Vagina (tissue), 2 donors: ENCODE measurements around the gene PAPLN. TPM values are rescaled to one million over a fixed set of nuclear protein-coding genes. Genes with fewer than 3 reads are reported as not detected.

Experiments used
- DNase-seq, 2 donors: peaks; one replicate each; pipeline ENCODE4 v3.0.0-alpha.2; 2017; ENCODE audit errors: extremely low spot score in 2 of 2
- H3K27ac ChIP-seq: fragments of 200-600 bp; sonication (generic); one replicate; pipeline ENCODE4 v1.5.1; 2019
- H3K27me3 ChIP-seq: fragments of 200-600 bp; sonication (generic); one replicate; pipeline ENCODE4 v1.5.1; 2019
- H3K36me3 ChIP-seq, 2 donors: fragments of 200-600 bp; sonication (generic); one replicate each; pipeline ENCODE4 v1.5.1; 2017 to 2019
- H3K4me1 ChIP-seq: fragments of 200-600 bp; sonication (generic); one replicate; pipeline ENCODE4 v1.5.1; 2019
- H3K4me3 ChIP-seq, 2 donors: fragments of 200-600 bp; sonication (generic); 1 replicate in 1 of 2; 2 replicates in 1 of 2; pipeline ENCODE4 v1.5.1; 2016 to 2019
- H3K9me3 ChIP-seq: fragments of 200-600 bp; sonication (generic); one replicate; pipeline ENCODE4 v1.5.1; 2019
- POLR2A ChIP-seq, 2 donors: fragments of 450-650 bp; IDR thresholded peaks; one replicate each; pipeline ENCODE4 v1.6.1; 2017; ENCODE audit warnings: antibody characterized with exemption in 2 of 2, mild to moderate bottlenecking in 2 of 2, moderate library complexity in 2 of 2
- POLR2AphosphoS5 ChIP-seq, 2 donors: sonication (generic); formaldehyde crosslinking; IDR thresholded peaks; one replicate each; pipeline ENCODE4 v1.9.0; 2017; ENCODE audit warnings: antibody characterized with exemption in 2 of 2, mild to moderate bottlenecking in 2 of 2, low read depth in 1 of 2; ENCODE audit not compliant: insufficient read depth in 1 of 2
- intact Hi-C: fragments of 100-400 bp; cut with DNase I; formaldehyde crosslinking; loops from one replicate; pipeline ENCODE4 v1.15.1; 2023
- total RNA-seq: library from RNA; depleted of rRNA; stranded (reverse); fragments of >200 nt; gene quantifications from one replicate; pipeline ENCODE4 v1.2.3, GENCODE V29; 2016
- TF ChIP-seq, protein P1 (sequence below), 3 experiments: fragments of 450-650 bp in 2 of 3; fragments of 200-600 bp in 1 of 3; sonication (generic) in 1 of 3; IDR thresholded peaks; one replicate each; pipeline ENCODE4 v1.5.1; 2017 to 2019; ENCODE audit warnings: antibody characterized with exemption in 3 of 3, mild to moderate bottlenecking in 2 of 3, moderate library complexity in 2 of 3

The PAPLN gene
- total RNA-seq, 1 donor from 2014 or later = 16.2 TPM

DNA sequence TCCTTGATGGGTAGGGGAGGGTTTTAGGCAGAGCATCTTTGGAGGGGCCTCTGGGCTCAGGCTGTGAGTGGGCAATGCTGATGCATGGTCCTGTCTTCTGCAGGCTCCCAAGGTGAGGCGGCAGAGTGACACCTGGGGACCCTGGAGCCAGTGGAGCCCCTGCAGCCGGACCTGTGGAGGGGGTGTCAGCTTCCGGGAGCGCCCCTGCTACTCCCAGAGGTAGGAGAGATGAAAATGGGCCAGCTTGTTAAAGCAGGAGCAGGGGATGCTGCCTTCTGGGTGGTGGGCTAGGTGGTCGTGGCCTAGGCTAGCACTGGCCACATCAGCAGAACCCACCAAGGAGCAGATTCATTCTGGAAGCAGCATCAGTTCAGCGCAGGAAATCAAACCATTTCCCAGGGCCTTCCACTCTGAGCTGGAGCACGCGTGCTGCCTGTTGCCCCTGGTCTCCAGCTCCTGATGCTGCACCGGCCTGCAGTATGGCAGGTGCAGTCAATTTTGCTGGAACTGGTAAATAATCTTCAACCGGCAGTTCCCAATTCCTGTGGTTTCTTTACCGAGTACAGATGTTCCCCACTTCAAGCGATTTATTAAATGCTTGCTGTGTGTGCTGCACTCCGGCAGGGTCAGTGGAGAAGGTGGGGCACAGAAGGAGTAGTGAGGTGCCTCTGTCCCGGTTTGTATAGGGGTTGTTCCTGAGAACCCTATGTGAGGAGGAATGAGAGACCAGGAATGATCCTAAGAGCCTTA, 7.4 kb downstream of the PAPLN start:
- no peaks in the 10 kb centered on the region for H3K9me3 ChIP-seq
- H3K36me3 ChIP-seq = no peaks in the 10 kb centered on the region
- H3K4me3 ChIP-seq = peak overlapping the region in 1 of 2 donors; percentile 41
- no peak overlapping the region for H3K27ac ChIP-seq
- peaks cover 31% of the 10 kb centered on the region for H3K4me1 ChIP-seq
- TF ChIP-seq POLR2A (IDR thresholded peaks at IDR 0.05) = no peak
- TF ChIP-seq, protein P1, sequence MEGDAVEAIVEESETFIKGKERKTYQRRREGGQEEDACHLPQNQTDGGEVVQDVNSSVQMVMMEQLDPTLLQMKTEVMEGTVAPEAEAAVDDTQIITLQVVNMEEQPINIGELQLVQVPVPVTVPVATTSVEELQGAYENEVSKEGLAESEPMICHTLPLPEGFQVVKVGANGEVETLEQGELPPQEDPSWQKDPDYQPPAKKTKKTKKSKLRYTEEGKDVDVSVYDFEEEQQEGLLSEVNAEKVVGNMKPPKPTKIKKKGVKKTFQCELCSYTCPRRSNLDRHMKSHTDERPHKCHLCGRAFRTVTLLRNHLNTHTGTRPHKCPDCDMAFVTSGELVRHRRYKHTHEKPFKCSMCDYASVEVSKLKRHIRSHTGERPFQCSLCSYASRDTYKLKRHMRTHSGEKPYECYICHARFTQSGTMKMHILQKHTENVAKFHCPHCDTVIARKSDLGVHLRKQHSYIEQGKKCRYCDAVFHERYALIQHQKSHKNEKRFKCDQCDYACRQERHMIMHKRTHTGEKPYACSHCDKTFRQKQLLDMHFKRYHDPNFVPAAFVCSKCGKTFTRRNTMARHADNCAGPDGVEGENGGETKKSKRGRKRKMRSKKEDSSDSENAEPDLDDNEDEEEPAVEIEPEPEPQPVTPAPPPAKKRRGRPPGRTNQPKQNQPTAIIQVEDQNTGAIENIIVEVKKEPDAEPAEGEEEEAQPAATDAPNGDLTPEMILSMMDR (IDR thresholded peaks at IDR 0.05) = no peak
- no peak for TF ChIP-seq POLR2AphosphoS5 (IDR thresholded peaks at IDR 0.05; ENCODE audit: insufficient read depth in 1 of 2, low read depth in 1 of 2)
- no peak for DNase-seq
- intact Hi-C loops = no loop called here
- H3K27me3 ChIP-seq = no peaks in the 10 kb centered on the region

DNA sequence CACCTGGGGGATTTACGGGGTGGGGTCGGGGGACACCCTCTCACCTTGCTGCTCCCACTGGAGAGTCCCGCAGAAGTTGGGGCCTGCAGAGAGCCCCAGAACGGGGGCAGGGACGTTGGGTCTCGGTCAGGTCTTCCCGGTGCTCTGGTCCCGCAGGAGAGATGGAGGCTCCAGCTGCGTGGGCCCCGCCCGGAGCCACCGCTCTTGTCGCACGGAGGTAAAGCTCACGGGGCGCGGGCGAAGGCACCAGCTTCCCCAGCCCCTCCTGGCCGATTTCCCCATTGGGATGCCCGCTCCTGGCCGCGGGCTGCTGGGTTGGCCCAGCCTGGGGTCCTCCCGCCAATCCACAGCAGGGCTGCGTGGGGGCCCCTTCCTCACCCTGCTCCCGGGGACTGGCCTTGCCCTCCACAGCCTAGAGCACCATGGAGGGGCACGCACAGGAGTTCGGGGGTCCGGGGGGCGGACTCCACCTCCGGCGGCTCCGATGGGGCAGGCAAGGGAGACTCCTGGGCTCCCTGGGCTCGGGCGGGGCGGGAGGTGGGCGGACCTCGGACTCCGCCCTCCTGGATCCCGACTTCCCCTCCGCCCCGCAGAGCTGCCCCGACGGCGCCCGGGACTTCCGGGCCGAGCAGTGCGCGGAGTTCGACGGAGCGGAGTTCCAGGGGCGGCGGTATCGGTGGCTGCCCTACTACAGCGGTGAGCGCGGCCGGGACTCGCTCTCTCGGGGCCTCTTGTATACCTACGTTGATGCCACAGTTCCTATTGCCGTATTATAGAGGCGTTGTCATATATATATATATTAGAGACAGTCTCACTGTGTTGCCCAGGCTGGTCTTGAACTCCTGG, 8.4 kb downstream of the PAPLN start:
- DNase-seq = no peak
- H3K4me1 ChIP-seq = peaks cover 23% of the 10 kb centered on the region
- intact Hi-C loops = no loop called here
- no peaks in the 10 kb centered on the region for H3K9me3 ChIP-seq
- H3K36me3 ChIP-seq = no peaks in the 10 kb centered on the region
- TF ChIP-seq, protein P1 (IDR thresholded peaks at IDR 0.05) = no peak
- TF ChIP-seq POLR2AphosphoS5 (IDR thresholded peaks at IDR 0.05; ENCODE audit: insufficient read depth in 1 of 2, low read depth in 1 of 2) = peak in 1 of 2 donors; percentile 59
- no peaks in the 10 kb centered on the region for H3K27me3 ChIP-seq
- peak overlapping the region; percentile 41 to 44 for H3K4me3 ChIP-seq
- H3K27ac ChIP-seq = no peak overlapping the region

DNA sequence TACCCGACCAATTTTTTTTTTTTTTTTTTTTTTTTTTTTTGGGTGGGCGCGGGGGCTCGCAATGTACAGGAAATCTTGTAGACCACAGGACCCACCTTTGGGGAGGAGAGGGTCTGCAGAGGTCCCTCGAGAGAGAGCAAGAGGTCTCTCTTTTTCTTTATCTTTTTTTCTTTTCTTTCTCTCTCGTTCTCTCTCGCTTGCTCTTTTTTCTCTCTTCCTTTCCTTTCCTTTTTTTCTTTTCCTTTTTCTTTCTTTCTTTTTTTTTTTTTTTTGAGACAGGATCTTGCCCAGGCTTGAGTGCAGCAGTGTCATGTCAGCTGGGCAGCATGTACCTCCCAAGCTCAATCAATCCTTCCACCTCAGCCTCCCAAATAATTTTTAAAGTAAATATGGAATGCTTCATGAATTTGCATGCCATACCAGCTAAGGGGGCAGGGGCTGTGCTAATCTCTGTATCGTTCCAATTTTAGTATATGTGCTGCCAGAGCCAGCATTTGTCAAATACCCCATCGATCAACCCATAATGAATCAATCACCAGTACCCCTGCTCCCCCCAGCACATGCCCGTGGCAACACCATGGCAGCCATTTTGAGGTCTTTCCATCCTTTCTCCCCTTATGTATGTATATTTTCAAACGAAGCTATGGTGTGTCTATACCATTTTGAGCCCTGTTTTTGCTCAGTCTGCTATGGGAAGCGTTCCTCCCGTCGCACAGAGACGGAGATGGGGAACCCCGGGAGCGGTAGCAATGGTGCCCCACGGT, 9.3 kb downstream of the PAPLN start:
- no peaks in the 10 kb centered on the region for H3K9me3 ChIP-seq
- TF ChIP-seq POLR2A (IDR thresholded peaks at IDR 0.05) (no peak), POLR2AphosphoS5 (IDR thresholded peaks at IDR 0.05; ENCODE audit: insufficient read depth in 1 of 2, low read depth in 1 of 2) (no peak)
- TF ChIP-seq, protein P1 (IDR thresholded peaks at IDR 0.05) = no peak
- H3K27me3 ChIP-seq = no peaks in the 10 kb centered on the region
- no peaks in the 10 kb centered on the region for H3K36me3 ChIP-seq
- H3K4me1 ChIP-seq = peaks cover 15% of the 10 kb centered on the region
- intact Hi-C loops = no loop called here
- no peak for DNase-seq
- no peak overlapping the region for H3K27ac ChIP-seq
- peak overlapping the region; percentile 41 to 44 for H3K4me3 ChIP-seq

DNA sequence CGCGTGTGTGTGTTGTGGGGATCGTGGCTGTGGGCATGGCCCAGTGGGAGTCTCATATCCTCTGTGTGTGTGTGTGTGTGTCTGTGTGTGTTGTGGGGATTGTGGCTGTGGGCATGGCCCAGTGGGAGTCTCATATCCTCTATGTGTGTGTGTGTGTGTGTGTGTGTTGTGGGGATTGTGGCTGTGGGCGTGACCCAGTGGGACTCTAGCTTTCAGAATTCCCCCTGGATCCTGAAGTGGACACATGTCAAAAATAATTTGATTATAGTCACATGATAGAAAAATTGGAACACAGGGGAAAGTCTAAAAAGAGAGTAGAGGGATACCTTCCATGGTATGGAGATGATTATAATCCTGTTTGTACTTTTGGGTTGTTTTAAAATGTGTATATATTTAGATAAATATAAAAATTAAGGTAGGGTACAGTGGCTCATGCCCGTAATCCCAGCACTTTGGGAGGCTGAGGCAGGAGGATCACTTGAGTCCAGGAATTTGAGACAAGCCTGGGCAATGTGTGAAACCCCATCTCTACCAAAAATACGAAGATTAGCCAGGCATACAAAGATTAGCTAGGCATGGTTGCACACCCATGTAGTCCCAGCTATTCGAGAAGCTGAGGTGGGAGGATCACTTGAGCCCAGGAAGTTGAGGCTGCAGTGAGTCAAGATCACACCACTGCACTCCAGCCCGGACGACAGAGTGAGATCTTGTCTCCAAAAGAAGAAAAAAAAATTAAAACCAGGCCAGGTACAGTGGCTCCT, 11.0 kb downstream of the PAPLN start:
- Histone ChIP-seq H3K27ac (no peak overlapping the region), H3K9me3 (no peaks in the 10 kb centered on the region), H3K4me3 (no peak overlapping the region), H3K36me3 (no peaks in the 10 kb centered on the region), H3K27me3 (no peaks in the 10 kb centered on the region), H3K4me1 (no peaks in the 10 kb centered on the region)
- no peak for DNase-seq
- intact Hi-C loops = no loop called here
- TF ChIP-seq, protein P1 (IDR thresholded peaks at IDR 0.05) = no peak
- TF ChIP-seq POLR2AphosphoS5 (IDR thresholded peaks at IDR 0.05; ENCODE audit: insufficient read depth in 1 of 2, low read depth in 1 of 2) = no peak
- no peak for TF ChIP-seq POLR2A (IDR thresholded peaks at IDR 0.05)
